Adrenal gland (tissue), 12 donors: ENCODE results near the gene S100A13. TPM values are rescaled to one million over a fixed set of nuclear protein-coding genes. Genes with fewer than 3 reads are reported as not detected.

Experiments
- DNase-seq, 7 donors: peaks; one replicate each; pipeline ENCODE4 v3.0.0-alpha.2; 2019 to 2020
- H3K27ac ChIP-seq, 5 donors: fragments of 200-600 bp; sonication (generic) in 4 of 5; 1 replicate in 3 of 5; 2 replicates in 2 of 5; pipeline versions ENCODE4 v1.5.1 to v1.8.0; 2016 to 2020; ENCODE audit warnings: mild to moderate bottlenecking in 1 of 5
- H3K27me3 ChIP-seq: fragments of 200-600 bp; 2 replicates; pipeline ENCODE4 v1.8.0; 2021
- H3K36me3 ChIP-seq, 2 donors: fragments of 200-600 bp; replicated peaks in 1 of 2; 1 replicate in 1 of 2; 2 replicates in 1 of 2; pipeline versions ENCODE4 v1.5.1 to v1.8.0; 2018 to 2022
- H3K4me1 ChIP-seq, 2 donors: fragments of 200-600 bp; replicated peaks in 1 of 2; 1 replicate in 1 of 2; 2 replicates in 1 of 2; pipeline versions ENCODE4 v1.5.1 to v1.8.0; 2018 to 2021
- H3K4me3 ChIP-seq, 4 donors: fragments of 200-600 bp; sonication (generic) in 3 of 4; one replicate each; pipeline ENCODE4 v1.5.1; 2016 to 2018
- H3K9me3 ChIP-seq, 3 donors: fragments of 200-600 bp; sonication (generic) in 1 of 3; replicated peaks in 1 of 3; 1 replicate in 2 of 3; 2 replicates in 1 of 3; pipeline versions ENCODE4 v1.5.1 to v1.8.0; 2016 to 2021
- CTCF ChIP-seq, 6 experiments: fragments of 450-650 bp in 4 of 6; fragments of 200-600 bp in 2 of 6; sonication (generic) in 1 of 6; IDR thresholded peaks; 1 replicate in 5 of 6; 2 replicates in 1 of 6; pipeline versions ENCODE4 v1.5.1 to v1.8.0; 2016 to 2021; ENCODE audit warnings: antibody characterized with exemption in 6 of 6, mild to moderate bottlenecking in 2 of 6, moderate library complexity in 1 of 6
- POLR2A ChIP-seq, 2 donors: fragments of 450-650 bp; IDR thresholded peaks; one replicate each; pipeline ENCODE4 v1.6.1; 2017; ENCODE audit warnings: antibody characterized with exemption in 2 of 2, mild to moderate bottlenecking in 2 of 2, moderate library complexity in 1 of 2
- WGBS, 4 donors: extraction: QIAGEN DNeasy Blood & Tissue Kit in 2 of 4; methylation state at CpG; one replicate each; pipeline versions ENCODE4 v1.1.5 to v1.1.7; 2013 to 2017; 5-methylcytosine and 5-hydroxymethylcytosine counted together
- intact Hi-C, 2 donors: fragments of 100-400 bp; cut with DNase I; formaldehyde crosslinking; loops; one replicate each; pipeline versions ENCODE4 v1.14.1 to v1.15.0; 2022 to 2023
- polyA plus RNA-seq, 3 donors: library from polyadenylated mRNA; stranded (reverse); fragments of 200-250 nt in 2 of 3; fragments of 350-450 nt in 1 of 3; fragmentation: Illumina TruSeq in 1 of 3; extraction: RNeasy Lipid Tissue Mini Kit (QIAGEN cat#74804) in 1 of 3; gene quantifications; one replicate each; pipeline ENCODE4 v1.2.3, GENCODE V29; 2013 to 2014
- total RNA-seq, 9 donors: library from RNA; depleted of rRNA in 4 of 9; stranded (reverse); fragments of >200 nt in 4 of 9; fragments of 120-200 nt in 1 of 9; fragmentation: NEBNext Ultra II Directional in 1 of 9; extraction: Animal tissue kit (Norgen Biotek cat#: 25700) in 1 of 9; gene quantifications; one replicate each; pipeline versions ENCODE4 v1.1.0 to v1.2.4, GENCODE V29; 2013 to 2023
- donor health status: healthy with polysubstance abuse.
- donor health status: Bipolar disorder and iron deficiency.
- donor health status: DM: yes; HTN: yes; CAD: no.
- donor health status: DM: no; HTN: no; CAD: no.
- donor health status: DM: no; HTN: no; CAD: no.
- donor health status: DM: yes; HTN: yes; CAD: no.

S100A13 gene
- total and polyA plus RNA-seq, 12 donors: 57.6 to 289 (median 168) TPM

GRCh38 chr1:153659656-153660055, 32.4 kb upstream of the S100A13 start:
- no peak for DNase-seq
- Histone ChIP-seq H3K9me3 (no peaks in the 10 kb centered on the region), H3K36me3 (peaks cover 0 to 43% of the 10 kb centered on the region in 2 donors), H3K4me3 (peak overlapping the region in 1 of 4 donors; percentile 92), H3K27ac (no peak overlapping the region), H3K4me1 (peaks cover 8 to 18% of the 10 kb centered on the region in 2 donors), H3K27me3 (no peaks in the 10 kb centered on the region)
- no peak for TF ChIP-seq CTCF (IDR thresholded peaks at IDR 0.05)
- TF ChIP-seq POLR2A (IDR thresholded peaks at IDR 0.05): no peak
- intact Hi-C loops: loop anchor here in 1 of 2 donors (10.0 kb wide), 1 partner anchor 85 kb away; no protein-coding TSS in a partner anchor
- 78 to 83% (median 81%) methylated on average over 9 of the region's 9 CpGs for WGBS, 4 donors

- TF ChIP-seq POLR2A (IDR thresholded peaks at IDR 0.05) (no peak), CTCF (IDR thresholded peaks at IDR 0.05) (no peak)
- peaks cover 0 to 38% of the 10 kb centered on the region in 2 donors for H3K36me3 ChIP-seq
- peaks cover 8 to 18% of the 10 kb centered on the region in 2 donors for H3K4me1 ChIP-seq
- intact Hi-C loops: no loop called here
- peak overlapping the region; percentile 35 to 95 (median 89) for H3K4me3 ChIP-seq
- 26 to 45% (median 35%) methylated on average over 7 to 8 of the region's 8 CpGs for WGBS, 4 donors
- peak overlapping the region in 4 of 5 donors; percentile 83 to 99 (median 96) for H3K27ac ChIP-seq
- H3K27me3 ChIP-seq: no peaks in the 10 kb centered on the region
- no peaks in the 10 kb centered on the region for H3K9me3 ChIP-seq
- no peak for DNase-seq
Measured at GRCh38 chr1:153659175-153659534, 31.9 kb upstream of the S100A13 start.

DNA sequence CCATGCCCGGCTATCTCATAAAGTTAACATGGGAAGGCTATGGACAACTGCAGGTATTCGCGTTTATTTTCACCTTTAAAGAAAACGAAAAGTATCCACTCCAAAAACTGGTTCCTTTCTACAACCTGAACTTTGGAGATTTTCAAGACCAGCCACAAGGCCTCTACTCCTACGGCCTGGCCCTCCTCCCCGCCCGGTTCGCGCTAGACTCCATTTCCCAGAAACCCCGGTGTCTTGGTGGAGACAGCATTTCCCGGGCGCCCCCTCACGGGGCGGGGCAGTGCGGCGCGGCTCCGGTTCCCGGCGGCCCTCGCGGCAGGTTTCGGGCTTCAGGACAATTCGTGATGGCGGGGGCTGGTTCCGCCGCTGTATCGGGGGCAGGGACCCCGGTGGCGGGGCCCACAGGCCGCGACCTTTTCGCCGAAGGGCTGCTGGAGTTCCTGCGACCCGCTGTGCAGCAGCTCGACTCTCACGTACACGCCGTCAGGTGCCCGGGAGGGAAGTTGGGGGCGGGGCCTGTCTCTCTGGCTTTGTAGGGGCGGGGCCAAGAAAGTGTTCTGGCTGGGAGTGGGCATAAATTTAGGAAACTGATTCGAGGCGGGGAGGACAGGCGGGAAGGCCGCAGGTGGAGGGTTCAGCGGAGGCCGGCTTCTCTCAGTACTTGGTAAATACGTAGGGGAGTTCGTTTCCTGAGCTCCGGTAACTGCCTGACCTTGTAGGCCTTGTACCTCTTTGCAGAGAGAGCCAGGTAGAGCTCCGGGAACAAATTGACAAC, 31.3 kb upstream of the S100A13 start, which contains the start of gene SNAPIN:
Gene SNAPIN (plus strand): TSS at position 304 of the 775 bp plus-strand sequence. CDS start 41 bp downstream, at position 345.
- Histone ChIP-seq H3K4me1 (peaks cover 10 to 18% of the 10 kb centered on the region in 2 donors), H3K36me3 (peaks cover 0 to 32% of the 10 kb centered on the region in 2 donors), H3K27me3 (no peaks in the 10 kb centered on the region), H3K9me3 (no peaks in the 10 kb centered on the region), H3K27ac (peak within 1 kb of the TSS; percentile 72 to 99 (median 96)), H3K4me3 (peak within 1 kb of the TSS; percentile 35 to 95 (median 89))
- intact Hi-C loops: no loop called here
- peak in 1 of 6 experiments; percentile 19 for TF ChIP-seq CTCF (IDR thresholded peaks at IDR 0.05)
- TF ChIP-seq POLR2A (IDR thresholded peaks at IDR 0.05): peak; percentile 43 to 53
- WGBS, 4 donors: 2 to 3% (median 2%) methylated on average over 35 to 53 of the region's 53 CpGs
- DNase-seq: peak; percentile 87 to 95 (median 93)

DNA sequence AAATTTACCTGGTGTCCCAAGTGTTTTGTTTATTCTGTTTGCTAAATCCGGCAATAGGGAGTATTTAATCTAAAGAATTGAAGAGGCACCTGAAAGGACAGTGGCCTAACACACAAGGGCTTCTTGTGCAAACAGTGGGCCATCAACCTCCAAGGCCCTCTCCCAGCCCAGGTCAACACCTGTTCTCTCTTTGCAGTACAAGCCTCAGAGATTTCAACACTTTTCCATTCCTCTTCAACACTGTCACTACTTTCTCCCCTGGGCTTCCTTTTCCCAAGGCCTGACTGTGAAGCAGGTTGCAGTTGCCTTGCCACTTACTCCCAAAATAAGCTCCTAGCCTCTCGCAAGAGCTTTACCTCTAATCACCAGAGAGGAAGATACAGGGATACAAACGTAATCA, 28.0 kb upstream of the S100A13 start:
- H3K27ac ChIP-seq: no peak overlapping the region
- 81 to 93% (median 89%) methylated on average over 3 of the region's 3 CpGs for WGBS, 4 donors
- DNase-seq: no peak
- H3K4me1 ChIP-seq: peaks cover 22 to 27% of the 10 kb centered on the region in 2 donors
- no peaks in the 10 kb centered on the region for H3K27me3 ChIP-seq
- no peaks in the 10 kb centered on the region for H3K9me3 ChIP-seq
- TF ChIP-seq CTCF (IDR thresholded peaks at IDR 0.05) (no peak), POLR2A (IDR thresholded peaks at IDR 0.05) (no peak)
- no peak overlapping the region for H3K4me3 ChIP-seq
- intact Hi-C loops: no loop called here
- H3K36me3 ChIP-seq: no peaks in the 10 kb centered on the region
